ENCODE data around the gene CYP27B1. TPM values are rescaled to one million over a fixed set of nuclear protein-coding genes. Genes with fewer than 3 reads are reported as not detected.
"Not testable (repeated sequence)": the region's sequence is repeated elsewhere in the genome, so short reads cannot be mapped to it uniquely, and the experiment has no call there.

The CYP27B1 gene
- total and polyA plus RNA-seq, 4 donors, result 0.72 to 1.9 (median 1.4) TPM; not detected in 1

DNA sequence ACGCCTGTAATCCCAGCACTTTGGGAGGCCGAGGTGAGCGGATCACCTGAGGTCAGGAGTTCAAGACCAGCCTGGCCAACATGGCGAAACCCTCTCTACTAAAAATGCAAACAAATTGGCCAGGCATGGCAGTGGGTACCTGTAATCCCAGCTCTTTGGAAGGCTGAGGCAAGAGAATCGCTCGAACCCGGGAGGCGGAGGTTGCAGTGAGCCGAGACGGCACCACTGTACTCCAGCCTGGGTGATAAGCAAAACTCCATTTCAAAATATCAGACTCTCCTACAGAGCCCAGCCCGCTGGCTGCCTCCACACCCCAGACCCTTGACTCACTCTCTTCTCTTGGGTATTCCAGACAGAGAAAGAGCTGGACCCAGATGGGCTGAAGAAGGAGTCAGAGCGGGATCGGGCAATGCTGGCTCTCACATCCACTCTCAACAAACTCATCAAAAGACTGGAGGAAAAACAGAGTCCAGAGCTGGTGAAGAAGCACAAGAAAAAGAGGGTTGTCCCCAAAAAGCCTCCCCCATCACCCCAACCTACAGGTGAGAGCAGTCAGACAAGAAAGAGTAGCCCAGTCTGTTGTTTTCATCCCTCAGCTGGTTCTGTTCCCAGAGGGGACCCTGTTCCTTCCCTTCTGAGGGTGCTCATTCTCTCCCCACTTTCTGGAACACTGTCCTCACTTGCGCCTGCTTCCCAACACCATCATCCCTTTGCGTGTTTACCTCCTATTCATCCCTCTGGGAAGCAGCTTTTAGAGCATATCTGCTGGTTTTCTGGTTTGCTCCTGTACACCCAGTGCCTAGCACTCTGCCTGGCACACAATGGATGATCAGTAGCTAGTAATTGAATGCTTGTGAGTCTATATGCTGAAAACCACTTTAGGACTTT lies 48.0 kb downstream of the CYP27B1 start:
- Histone ChIP-seq H3K4me3 (ENCODE audit: low read depth, low read length) (no peak overlapping the region), H3K27me3 (ENCODE audit: control insufficient read depth, insufficient read depth, low read length) (no peaks in the 10 kb centered on the region), H3K4me1 (ENCODE audit: control insufficient read depth, insufficient read depth, low read length) (no peaks in the 10 kb centered on the region), H3K9me3 (ENCODE audit: control insufficient read depth, insufficient read depth, low read length) (no peaks in the 10 kb centered on the region), H3K36me3 (ENCODE audit: control insufficient read depth, insufficient read depth, low read length) (peaks cover 71% of the 10 kb centered on the region), H3K27ac (ENCODE audit: low read depth, low read length) (no peak overlapping the region)
- WGBS (ENCODE audit: insufficient coverage), result over 99% methylated on average over 12 of the region's 15 CpGs
- no peak for DNase-seq (ENCODE audit: low read depth in 4 of 6, low spot score in 6 of 6)

DNA sequence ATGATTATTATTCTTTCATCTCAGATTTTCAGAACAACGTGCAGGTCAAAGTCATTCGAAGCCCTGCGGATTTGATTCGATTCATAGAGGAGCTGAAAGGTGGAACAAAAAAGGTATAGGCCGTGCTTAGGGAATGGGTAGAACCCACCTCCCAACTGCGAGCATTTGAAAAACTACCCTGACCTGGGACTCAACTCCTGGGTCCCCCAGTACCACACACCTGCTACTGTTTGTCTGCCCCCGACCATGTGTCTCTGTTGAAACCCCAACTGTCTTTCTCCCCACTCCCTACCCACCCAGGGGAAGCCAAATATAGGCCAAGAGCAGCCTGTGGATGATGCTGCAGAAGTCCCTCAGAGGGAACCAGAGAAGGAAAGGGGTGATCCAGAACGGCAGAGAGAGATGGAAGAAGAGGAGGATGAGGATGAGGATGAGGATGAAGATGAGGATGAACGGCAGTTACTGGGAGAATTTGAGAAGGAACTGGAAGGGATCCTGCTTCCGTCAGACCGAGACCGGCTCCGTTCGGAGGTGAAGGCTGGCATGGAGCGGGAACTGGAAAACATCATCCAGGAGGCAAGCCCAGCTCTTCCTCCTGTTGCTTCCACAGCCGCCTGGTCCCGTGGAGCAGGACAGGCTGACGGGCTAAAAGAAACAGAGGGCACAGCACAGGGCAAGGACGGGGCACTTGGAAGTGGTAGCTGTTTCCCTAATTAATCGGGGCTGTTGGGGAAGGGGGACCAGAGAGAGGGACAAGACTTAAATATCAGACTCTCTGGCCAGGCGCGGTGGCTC lies 48.8 kb downstream of the CYP27B1 start:
- Histone ChIP-seq H3K27ac (ENCODE audit: low read depth, low read length) (no peak overlapping the region), H3K4me1 (ENCODE audit: control insufficient read depth, insufficient read depth, low read length) (peaks cover 3% of the 10 kb centered on the region), H3K27me3 (ENCODE audit: control insufficient read depth, insufficient read depth, low read length) (no peaks in the 10 kb centered on the region), H3K9me3 (ENCODE audit: control insufficient read depth, insufficient read depth, low read length) (no peaks in the 10 kb centered on the region), H3K36me3 (ENCODE audit: control insufficient read depth, insufficient read depth, low read length) (peaks cover 76% of the 10 kb centered on the region), H3K4me3 (ENCODE audit: low read depth, low read length) (no peak overlapping the region)
- DNase-seq (ENCODE audit: low read depth in 4 of 6, low spot score in 6 of 6), result no peak
- WGBS (ENCODE audit: insufficient coverage), result 96% methylated on average over 15 of the region's 22 CpGs

DNA sequence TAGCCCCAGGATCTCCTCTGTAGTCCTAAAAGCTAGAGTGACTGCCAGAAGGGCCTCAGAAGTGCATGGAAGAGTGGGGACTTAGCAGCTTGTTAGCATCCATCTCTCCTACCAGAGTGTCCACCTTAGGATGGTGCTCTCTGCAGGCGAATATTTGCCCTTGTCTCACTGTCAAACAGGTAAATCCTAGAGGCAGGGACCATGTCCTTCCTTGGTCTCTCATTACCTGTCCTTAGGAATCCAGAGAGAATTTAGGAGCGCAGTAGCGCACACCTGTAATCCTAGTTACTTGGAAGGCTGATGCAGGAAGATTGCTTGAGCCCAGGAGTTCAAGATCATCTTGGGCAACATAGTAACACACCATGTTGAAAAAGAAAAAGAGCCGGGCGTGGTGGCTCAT lies 49.7 kb downstream of the CYP27B1 start:
- Histone ChIP-seq H3K4me3 (ENCODE audit: low read depth, low read length) (no peak overlapping the region), H3K9me3 (ENCODE audit: control insufficient read depth, insufficient read depth, low read length) (no peaks in the 10 kb centered on the region), H3K27ac (ENCODE audit: low read depth, low read length) (no peak overlapping the region), H3K27me3 (ENCODE audit: control insufficient read depth, insufficient read depth, low read length) (no peaks in the 10 kb centered on the region), H3K4me1 (ENCODE audit: control insufficient read depth, insufficient read depth, low read length) (peaks cover 3% of the 10 kb centered on the region), H3K36me3 (ENCODE audit: control insufficient read depth, insufficient read depth, low read length) (peaks cover 76% of the 10 kb centered on the region)
- DNase-seq (ENCODE audit: low read depth in 4 of 6, low spot score in 6 of 6), result no peak
- 100% methylated on average over 1 of the region's 5 CpGs for WGBS (ENCODE audit: insufficient coverage)

DNA sequence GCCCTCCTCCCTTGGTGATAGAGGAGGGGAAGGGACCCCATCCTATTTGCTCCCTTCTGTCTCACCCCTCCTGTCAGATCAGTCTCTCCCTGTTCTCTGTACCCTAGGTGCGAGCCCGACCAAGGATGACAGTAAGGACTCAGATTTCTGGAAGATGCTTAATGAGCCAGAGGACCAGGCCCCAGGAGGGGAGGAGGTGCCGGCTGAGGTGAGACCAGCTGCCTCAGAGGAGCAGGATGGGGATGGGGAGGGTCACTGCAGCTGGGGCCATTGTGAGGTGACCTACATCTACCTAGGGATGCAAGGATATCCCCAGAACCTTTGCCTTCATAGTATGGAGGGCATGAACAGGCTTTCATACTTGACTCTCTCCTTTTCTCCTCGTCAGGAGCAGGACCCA lies 50.6 kb downstream of the CYP27B1 start:
- WGBS (ENCODE audit: insufficient coverage), result 94% methylated on average over 2 of the region's 4 CpGs
- Histone ChIP-seq H3K9me3 (ENCODE audit: control insufficient read depth, insufficient read depth, low read length) (no peaks in the 10 kb centered on the region), H3K27me3 (ENCODE audit: control insufficient read depth, insufficient read depth, low read length) (no peaks in the 10 kb centered on the region), H3K4me3 (ENCODE audit: low read depth, low read length) (no peak overlapping the region), H3K4me1 (ENCODE audit: control insufficient read depth, insufficient read depth, low read length) (peaks cover 3% of the 10 kb centered on the region), H3K27ac (ENCODE audit: low read depth, low read length) (no peak overlapping the region), H3K36me3 (ENCODE audit: control insufficient read depth, insufficient read depth, low read length) (peaks cover 68% of the 10 kb centered on the region)
- no peak for DNase-seq (ENCODE audit: low read depth in 4 of 6, low spot score in 6 of 6)

DNA sequence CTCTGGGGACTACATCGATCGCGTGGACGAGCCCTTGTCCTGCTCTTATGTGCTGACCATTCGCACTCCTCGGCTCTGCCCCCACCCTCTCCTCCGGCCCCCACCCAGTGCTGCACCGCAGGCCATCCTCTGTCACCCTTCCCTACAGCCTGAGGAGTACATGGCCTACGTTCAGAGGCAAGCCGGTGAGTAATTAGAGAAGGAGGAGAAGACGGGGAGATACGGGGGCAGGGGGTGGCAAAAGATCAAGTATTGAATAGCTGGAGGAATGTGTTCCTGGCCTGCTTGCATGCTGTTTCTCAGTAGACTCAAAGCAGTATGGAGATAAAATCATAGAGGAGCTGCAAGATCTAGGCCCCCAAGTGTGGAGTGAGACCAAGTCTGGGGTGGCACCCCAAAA lies 51.1 kb downstream of the CYP27B1 start:
- Histone ChIP-seq H3K36me3 (ENCODE audit: control insufficient read depth, insufficient read depth, low read length) (peaks cover 63% of the 10 kb centered on the region), H3K4me1 (ENCODE audit: control insufficient read depth, insufficient read depth, low read length) (peaks cover 3% of the 10 kb centered on the region), H3K27me3 (ENCODE audit: control insufficient read depth, insufficient read depth, low read length) (no peaks in the 10 kb centered on the region), H3K27ac (ENCODE audit: low read depth, low read length) (no peak overlapping the region), H3K9me3 (ENCODE audit: control insufficient read depth, insufficient read depth, low read length) (no peaks in the 10 kb centered on the region), H3K4me3 (ENCODE audit: low read depth, low read length) (no peak overlapping the region)
- 94% methylated on average over 7 of the region's 12 CpGs for WGBS (ENCODE audit: insufficient coverage)
- no peak for DNase-seq (ENCODE audit: low read depth in 4 of 6, low spot score in 6 of 6)

DNA sequence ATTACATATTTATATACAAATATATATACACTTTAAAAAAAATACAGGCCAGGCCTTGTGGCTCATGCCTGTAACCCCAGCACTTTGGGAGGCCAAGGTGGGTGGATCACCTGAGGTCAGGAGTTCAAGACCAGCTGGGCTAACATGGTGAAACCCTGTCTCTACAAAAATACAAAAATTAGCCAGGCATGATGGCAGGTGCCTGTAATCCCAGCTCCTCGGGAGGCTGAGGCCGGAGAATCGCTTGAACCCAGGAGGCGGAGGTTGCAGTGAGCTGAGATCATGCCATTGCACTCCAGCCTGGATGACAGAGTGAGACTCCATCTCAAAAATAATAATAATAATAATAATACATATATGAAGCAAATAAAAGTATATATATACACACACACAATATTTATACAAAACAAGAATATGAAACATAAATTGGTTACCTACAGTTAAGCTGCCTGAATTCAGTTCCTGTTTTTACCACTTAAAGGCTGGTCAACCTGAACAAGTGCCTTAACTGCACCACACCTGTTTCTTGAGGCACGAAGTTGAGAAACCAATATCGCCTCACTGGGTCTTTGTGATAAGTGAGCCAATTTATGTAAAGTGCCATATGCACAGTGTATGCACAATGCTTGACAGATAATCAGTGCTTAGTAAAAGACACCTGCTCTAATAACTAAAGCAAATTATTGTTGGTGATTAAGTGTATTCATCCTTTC lies 51.7 kb downstream of the CYP27B1 start:
- H3K4me3 ChIP-seq (ENCODE audit: low read depth, low read length); H3K27ac ChIP-seq (ENCODE audit: low read depth, low read length); H3K4me1 ChIP-seq (ENCODE audit: control insufficient read depth, insufficient read depth, low read length); DNase-seq (ENCODE audit: low read depth in 4 of 6, low spot score in 6 of 6); H3K27me3 ChIP-seq (ENCODE audit: control insufficient read depth, insufficient read depth, low read length); H3K9me3 ChIP-seq (ENCODE audit: control insufficient read depth, insufficient read depth, low read length): not testable (repeated sequence)
- WGBS (ENCODE audit: insufficient coverage), result 100% methylated on average over 1 of the region's 6 CpGs
- peaks cover 57% of the 10 kb centered on the region for H3K36me3 ChIP-seq (ENCODE audit: control insufficient read depth, insufficient read depth, low read length)

DNA sequence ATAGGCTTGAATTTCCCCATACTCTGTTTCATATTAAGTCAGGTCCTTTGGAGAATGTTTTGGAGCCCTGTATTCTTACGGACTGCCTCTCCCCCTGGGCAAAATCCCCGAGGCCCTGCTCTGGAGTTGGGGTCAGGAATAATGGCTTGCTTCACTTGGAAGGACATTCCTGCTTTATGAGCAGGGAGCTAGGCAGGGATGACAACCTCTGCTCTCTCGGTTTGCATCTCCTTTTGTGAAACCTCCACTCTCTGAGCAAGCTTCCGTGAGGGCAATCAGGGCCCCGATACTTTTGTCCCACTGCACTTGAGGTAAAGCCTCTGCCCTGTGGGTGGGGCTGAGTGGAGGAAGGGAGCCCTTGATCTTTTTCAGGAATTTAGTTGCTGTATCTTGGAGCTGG lies 53.7 kb downstream of the CYP27B1 start:
- 38% methylated on average over 3 of the region's 5 CpGs for WGBS (ENCODE audit: insufficient coverage)
- Histone ChIP-seq H3K36me3 (ENCODE audit: control insufficient read depth, insufficient read depth, low read length) (peaks cover 38% of the 10 kb centered on the region), H3K27me3 (ENCODE audit: control insufficient read depth, insufficient read depth, low read length) (no peaks in the 10 kb centered on the region), H3K27ac (ENCODE audit: low read depth, low read length) (no peak overlapping the region), H3K4me3 (ENCODE audit: low read depth, low read length) (no peak overlapping the region), H3K9me3 (ENCODE audit: control insufficient read depth, insufficient read depth, low read length) (no peaks in the 10 kb centered on the region), H3K4me1 (ENCODE audit: control insufficient read depth, insufficient read depth, low read length) (peaks cover 3% of the 10 kb centered on the region)
- DNase-seq (ENCODE audit: low read depth in 4 of 6, low spot score in 6 of 6), result no peak

DNA sequence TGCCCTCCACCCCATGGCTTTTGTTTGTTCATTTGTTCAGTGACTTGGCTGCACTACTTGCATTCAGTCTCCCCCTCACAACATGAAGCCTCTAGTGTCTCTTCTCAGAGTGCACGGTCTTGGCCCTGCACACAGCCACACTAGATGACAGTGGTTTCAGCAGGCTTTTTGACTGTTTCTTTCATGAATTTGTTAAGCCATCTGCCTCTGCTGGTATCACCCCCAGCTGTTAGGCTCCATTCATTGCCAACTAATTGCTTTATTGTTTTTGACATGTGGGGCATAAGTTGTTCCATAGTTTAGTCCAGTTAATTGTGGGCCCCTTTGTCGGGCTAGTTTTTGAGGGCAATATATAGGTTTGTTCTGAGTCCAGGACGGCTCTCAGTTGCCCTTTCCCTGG lies 54.2 kb downstream of the CYP27B1 start:
- WGBS (ENCODE audit: insufficient coverage), result 29% methylated on average over 3 of the region's 3 CpGs
- peak in 1 of 6 donors; percentile 8 for DNase-seq (ENCODE audit: low read depth in 4 of 6, low spot score in 6 of 6)
- Histone ChIP-seq H3K4me1 (ENCODE audit: control insufficient read depth, insufficient read depth, low read length) (peaks cover 3% of the 10 kb centered on the region), H3K27me3 (ENCODE audit: control insufficient read depth, insufficient read depth, low read length) (no peaks in the 10 kb centered on the region), H3K27ac (ENCODE audit: low read depth, low read length) (no peak overlapping the region), H3K9me3 (ENCODE audit: control insufficient read depth, insufficient read depth, low read length) (no peaks in the 10 kb centered on the region), H3K4me3 (ENCODE audit: low read depth, low read length) (no peak overlapping the region), H3K36me3 (ENCODE audit: control insufficient read depth, insufficient read depth, low read length) (peaks cover 36% of the 10 kb centered on the region)
